Measurements from ENCODE around the gene TXN. TPM values are rescaled to one million over a fixed set of nuclear protein-coding genes. Genes with fewer than 3 reads are reported as not detected.

TXN gene
- total RNA-seq, 1 donor from 2014 or later = 302 TPM

- no peaks in the 10 kb centered on the region for H3K27me3 ChIP-seq (ENCODE audit: insufficient read depth, low read length)
- no peaks in the 10 kb centered on the region for H4K20me1 ChIP-seq (ENCODE audit: insufficient read depth, low read length)
- no peak overlapping the region for H3K4me3 ChIP-seq (ENCODE audit: insufficient read depth, low read depth, low read length)
- no peaks in the 10 kb centered on the region for H3K79me2 ChIP-seq (ENCODE audit: insufficient read depth, low read length)
- peaks cover 12% of the 10 kb centered on the region for H3K4me1 ChIP-seq (ENCODE audit: insufficient read depth, low read length)
- H3K9me3 ChIP-seq (ENCODE audit: insufficient read depth, low read depth, low read length) = no peaks in the 10 kb centered on the region
- H3K9ac ChIP-seq (ENCODE audit: low read length) = no peak overlapping the region
- no peak overlapping the region for H2AFZ ChIP-seq (ENCODE audit: low read depth, low read length)
- Mint-ChIP-seq H3K4me3 (ENCODE audit: unreplicated experiment) (no peak overlapping the region), H3K27me3 (ENCODE audit: low read depth, unreplicated experiment) (no peaks in the 10 kb centered on the region), H3K27ac (ENCODE audit: unreplicated experiment) (no peak overlapping the region), H3K4me1 (ENCODE audit: low read depth, unreplicated experiment) (peaks cover 10% of the 10 kb centered on the region), H3K36me3 (ENCODE audit: low read depth, unreplicated experiment) (no peaks in the 10 kb centered on the region), H3K9me3 (ENCODE audit: unreplicated experiment) (no peaks in the 10 kb centered on the region)
- H3K4me2 ChIP-seq (ENCODE audit: low read length) = no peak overlapping the region
- H3K36me3 ChIP-seq (ENCODE audit: insufficient read depth, low read length) = no peaks in the 10 kb centered on the region
- H3K27ac ChIP-seq (ENCODE audit: low read depth, low read length) = no peak overlapping the region
- FAIRE-seq = no peak
- TF ChIP-seq CTCF (IDR thresholded peaks at IDR 0.05; ENCODE audit: insufficient read depth, low read depth, low read length) (no peak), EZH2 (IDR thresholded peaks at IDR 0.05; ENCODE audit: insufficient read depth, low read length) (no peak)
- DNase-seq (ENCODE audit: low read depth) = no peak
Observed at GRCh38 chr9:110261632-110262031, 5.3 kb upstream of the TXN start.

- no peaks in the 10 kb centered on the region for H3K27me3 ChIP-seq (ENCODE audit: insufficient read depth, low read length)
- DNase-seq (ENCODE audit: low read depth) = no peak
- H3K36me3 Mint-ChIP-seq (ENCODE audit: low read depth, unreplicated experiment) = no peaks in the 10 kb centered on the region
- no peak overlapping the region for H3K9ac ChIP-seq (ENCODE audit: low read length)
- FAIRE-seq = no peak
- no peak overlapping the region for H3K27ac ChIP-seq (ENCODE audit: low read depth, low read length)
- no peaks in the 10 kb centered on the region for H3K27me3 Mint-ChIP-seq (ENCODE audit: low read depth, unreplicated experiment)
- H2AFZ ChIP-seq (ENCODE audit: low read depth, low read length) = no peak overlapping the region
- H3K4me1 ChIP-seq (ENCODE audit: insufficient read depth, low read length) = peaks cover 12% of the 10 kb centered on the region
- no peaks in the 10 kb centered on the region for H3K9me3 ChIP-seq (ENCODE audit: insufficient read depth, low read depth, low read length)
- H3K4me3 Mint-ChIP-seq (ENCODE audit: unreplicated experiment) = no peak overlapping the region
- TF ChIP-seq EZH2 (IDR thresholded peaks at IDR 0.05; ENCODE audit: insufficient read depth, low read length) = no peak
- TF ChIP-seq CTCF (IDR thresholded peaks at IDR 0.05; ENCODE audit: insufficient read depth, low read depth, low read length) = no peak
- H3K9me3 Mint-ChIP-seq (ENCODE audit: unreplicated experiment) = no peaks in the 10 kb centered on the region
- H3K79me2 ChIP-seq (ENCODE audit: insufficient read depth, low read length) = peaks cover 4% of the 10 kb centered on the region
- no peaks in the 10 kb centered on the region for H4K20me1 ChIP-seq (ENCODE audit: insufficient read depth, low read length)
- no peak overlapping the region for H3K4me2 ChIP-seq (ENCODE audit: low read length)
- peaks cover 10% of the 10 kb centered on the region for H3K4me1 Mint-ChIP-seq (ENCODE audit: low read depth, unreplicated experiment)
- no peak overlapping the region for H3K27ac Mint-ChIP-seq (ENCODE audit: unreplicated experiment)
- H3K4me3 ChIP-seq (ENCODE audit: insufficient read depth, low read depth, low read length) = no peak overlapping the region
- no peaks in the 10 kb centered on the region for H3K36me3 ChIP-seq (ENCODE audit: insufficient read depth, low read length)
Observed at GRCh38 chr9:110260911-110261310, 4.6 kb upstream of the TXN start.

- H3K4me3 ChIP-seq (ENCODE audit: insufficient read depth, low read depth, low read length) = no peak overlapping the region
- no peaks in the 10 kb centered on the region for H3K27me3 ChIP-seq (ENCODE audit: insufficient read depth, low read length)
- TF ChIP-seq CTCF (IDR thresholded peaks at IDR 0.05; ENCODE audit: insufficient read depth, low read depth, low read length) = no peak
- TF ChIP-seq EZH2 (IDR thresholded peaks at IDR 0.05; ENCODE audit: insufficient read depth, low read length) = no peak
- peaks cover 14% of the 10 kb centered on the region for H3K4me1 ChIP-seq (ENCODE audit: insufficient read depth, low read length)
- H3K9me3 Mint-ChIP-seq (ENCODE audit: unreplicated experiment) = no peaks in the 10 kb centered on the region
- DNase-seq (ENCODE audit: low read depth) (no peak), FAIRE-seq (no peak)
- no peak overlapping the region for H2AFZ ChIP-seq (ENCODE audit: low read depth, low read length)
- H3K27ac ChIP-seq (ENCODE audit: low read depth, low read length) = no peak overlapping the region
- no peak overlapping the region for H3K27ac Mint-ChIP-seq (ENCODE audit: unreplicated experiment)
- no peak overlapping the region for H3K4me3 Mint-ChIP-seq (ENCODE audit: unreplicated experiment)
- peaks cover 11% of the 10 kb centered on the region for H3K4me1 Mint-ChIP-seq (ENCODE audit: low read depth, unreplicated experiment)
- peaks cover 17% of the 10 kb centered on the region for H3K79me2 ChIP-seq (ENCODE audit: insufficient read depth, low read length)
- H3K9ac ChIP-seq (ENCODE audit: low read length) = no peak overlapping the region
- no peak overlapping the region for H3K4me2 ChIP-seq (ENCODE audit: low read length)
- H4K20me1 ChIP-seq (ENCODE audit: insufficient read depth, low read length) = peaks cover 8% of the 10 kb centered on the region
- no peaks in the 10 kb centered on the region for H3K36me3 ChIP-seq (ENCODE audit: insufficient read depth, low read length)
- H3K36me3 Mint-ChIP-seq (ENCODE audit: low read depth, unreplicated experiment) = no peaks in the 10 kb centered on the region
- no peaks in the 10 kb centered on the region for H3K9me3 ChIP-seq (ENCODE audit: insufficient read depth, low read depth, low read length)
- H3K27me3 Mint-ChIP-seq (ENCODE audit: low read depth, unreplicated experiment) = no peaks in the 10 kb centered on the region
Observed at GRCh38 chr9:110259566-110259965, 3.3 kb upstream of the TXN start.
